ENCODE measurements around the gene GRK1.
"Not testable (repeated sequence)": the region's sequence is repeated elsewhere in the genome, so short reads cannot be mapped to it uniquely, and the experiment has no call there.

Gene GRK1

GRCh38 chr13:113750554-113751399 is 83.8 kb downstream of the GRK1 start:
- in situ Hi-C loops (cut with HindIII; ENCODE audit: low sequenced_read_pairs): no loop called here
- no peak for TF ChIP-seq CTCF (IDR thresholded peaks at IDR 0.05; ENCODE audit: low read depth, low read length)
- DNase-seq (ENCODE audit: low read depth, low spot score): no peak

GRCh38 chr13:113751491-113751890 is 84.5 kb downstream of the GRK1 start:
- TF ChIP-seq CTCF (IDR thresholded peaks at IDR 0.05; ENCODE audit: low read depth, low read length): no peak
- no peak for DNase-seq (ENCODE audit: low read depth, low spot score)
- no peak overlapping the region for H3K4me3 ChIP-seq (ENCODE audit: low read depth, low read length)
- in situ Hi-C loops (cut with HindIII; ENCODE audit: low sequenced_read_pairs): no loop called here

More at GRCh38 chr13:113750554-113751399, 83.8 kb downstream of the GRK1 start:
- no peak overlapping the region for H3K4me3 ChIP-seq (ENCODE audit: low read depth, low read length)

- DNase-seq (ENCODE audit: low read depth, low spot score); in situ Hi-C loops (cut with HindIII; ENCODE audit: low sequenced_read_pairs); H3K4me3 ChIP-seq (ENCODE audit: low read depth, low read length): not testable (repeated sequence)
These were observed 85.4 kb downstream of the GRK1 start for GRCh38 chr13:113752211-113752986.

- in situ Hi-C loops (cut with HindIII; ENCODE audit: low sequenced_read_pairs): no loop called here
- DNase-seq (ENCODE audit: low read depth, low spot score): no peak
- no peak for TF ChIP-seq CTCF (IDR thresholded peaks at IDR 0.05; ENCODE audit: low read depth, low read length)
- H3K4me3 ChIP-seq (ENCODE audit: low read depth, low read length): no peak overlapping the region
These were observed 86.2 kb downstream of the GRK1 start for GRCh38 chr13:113753171-113753570.

GRCh38 chr13:113754242-113754641 is 87.2 kb downstream of the GRK1 start:
- TF ChIP-seq CTCF (IDR thresholded peaks at IDR 0.05; ENCODE audit: low read depth, low read length): no peak
- no peak for DNase-seq (ENCODE audit: low read depth, low spot score)
- H3K4me3 ChIP-seq (ENCODE audit: low read depth, low read length): no peak overlapping the region
- in situ Hi-C loops (cut with HindIII; ENCODE audit: low sequenced_read_pairs): no loop called here

GRCh38 chr13:113754691-113755090 is 87.7 kb downstream of the GRK1 start:
- no peak overlapping the region for H3K4me3 ChIP-seq (ENCODE audit: low read depth, low read length)
- TF ChIP-seq CTCF (IDR thresholded peaks at IDR 0.05; ENCODE audit: low read depth, low read length): no peak
- no peak for DNase-seq (ENCODE audit: low read depth, low spot score)
- in situ Hi-C loops (cut with HindIII; ENCODE audit: low sequenced_read_pairs): no loop called here

All from astrocyte of the spinal cord (primary cell).